Activated T-cell treated with anti-CD3 and anti-CD28 coated beads for 1 hour (primary cell): ENCODE measurements around the gene VIPAS39.
A peak's percentile ranks its signal among the peaks of the same experiment; 100 is the strongest.

Source experiments
- DNase-seq: peaks from one replicate; pipeline ENCODE4 v3.0.0-alpha.2; 2020; ENCODE audit warnings: low read depth

VIPAS39 gene

GRCh38 chr14:77457522-77458248, at the start of gene VIPAS39, which contains the start of gene AHSA1:
Gene VIPAS39 (minus strand): TSS chr14:77457601. CDS start chr14:77454102, 3,499 bp downstream.
Gene AHSA1 (plus strand): TSS chr14:77458093. CDS start chr14:77458190, 97 bp downstream.
- DNase-seq, result peak; percentile 84

- no peak for DNase-seq
These were observed 47.6 kb upstream of the VIPAS39 start for GRCh38 chr14:77505031-77505430.

- DNase-seq, result no peak
These were observed 45.7 kb upstream of the VIPAS39 start for GRCh38 chr14:77503138-77503537.

GRCh38 chr14:77502109-77502782, 44.8 kb upstream of the VIPAS39 start:
- DNase-seq, result no peak

- no peak for DNase-seq
These were observed 41.7 kb upstream of the VIPAS39 start for GRCh38 chr14:77498984-77499527.

GRCh38 chr14:77498120-77498979, 40.9 kb upstream of the VIPAS39 start, which contains the start of gene ISM2:
Gene ISM2 (minus strand): TSS chr14:77498816. CDS start chr14:77498793, 23 bp downstream.
- peak; percentile 23 for DNase-seq

GRCh38 chr14:77495334-77495733, 37.9 kb upstream of the VIPAS39 start:
- DNase-seq, result no peak

GRCh38 chr14:77491056-77491455, 33.7 kb upstream of the VIPAS39 start:
- DNase-seq, result no peak

- DNase-seq, result no peak
These were observed 33.1 kb upstream of the VIPAS39 start for GRCh38 chr14:77490347-77490986.

- DNase-seq, result no peak
These were observed 31.6 kb upstream of the VIPAS39 start for GRCh38 chr14:77489041-77489440.

GRCh38 chr14:77488558-77488957, 31.2 kb upstream of the VIPAS39 start:
- no peak for DNase-seq

- no peak for DNase-seq
These were observed 28.7 kb upstream of the VIPAS39 start for GRCh38 chr14:77485901-77486678.

- DNase-seq, result no peak
These were observed 27.9 kb upstream of the VIPAS39 start for GRCh38 chr14:77485256-77485655.

- no peak for DNase-seq
These were observed 25.0 kb upstream of the VIPAS39 start for GRCh38 chr14:77482422-77482821.

GRCh38 chr14:77478796-77479195, 21.4 kb upstream of the VIPAS39 start:
- no peak for DNase-seq

GRCh38 chr14:77478029-77478428, 20.6 kb upstream of the VIPAS39 start:
- DNase-seq, result no peak

GRCh38 chr14:77475432-77476115, 18.2 kb upstream of the VIPAS39 start:
- DNase-seq, result no peak

GRCh38 chr14:77474479-77475177, 17.2 kb upstream of the VIPAS39 start:
- no peak for DNase-seq

- no peak for DNase-seq
These were observed 16.5 kb upstream of the VIPAS39 start for GRCh38 chr14:77473921-77474320.
